Stimulated activated CD4-positive, alpha-beta T cell treated with anti-CD3 and anti-CD28 coated beads, Interleukin-4, amount 100 ng/mL, for 4 hours (primary cell): ENCODE data around the gene NEMF.
"Not testable (repeated sequence)": the region's sequence is repeated elsewhere in the genome, so short reads cannot be mapped to it uniquely, and the experiment has no call there.

Source experiments
- DNase-seq, 2 experiments: peaks; one replicate each; pipeline ENCODE4 v3.0.0-alpha.2; 2020

NEMF gene

GRCh38 chr14:49745191-49745590 lies 107.4 kb downstream of the NEMF start:
- no peak for DNase-seq

- not testable (repeated sequence) for DNase-seq
Observed at GRCh38 chr14:49735669-49736068, 116.9 kb downstream of the NEMF start.

DNA sequence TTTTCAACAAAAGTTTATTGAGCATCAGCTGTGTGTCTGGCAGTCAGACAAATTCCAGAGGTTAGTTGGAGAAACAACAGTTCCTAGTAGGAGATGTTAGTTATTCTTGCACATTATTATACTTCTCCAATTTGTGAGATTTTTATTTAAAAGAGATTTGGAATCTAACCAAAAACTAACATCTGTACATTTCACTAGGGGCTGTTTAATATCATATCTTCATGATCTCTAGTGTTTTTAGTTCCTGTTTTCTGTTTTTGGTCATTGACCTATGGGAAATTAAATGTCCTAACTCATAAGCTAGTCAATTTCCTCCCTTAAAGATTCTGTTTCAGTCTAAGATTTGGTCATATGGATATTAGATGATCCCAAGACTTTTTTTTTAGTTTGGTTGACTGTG lies 118.8 kb downstream of the NEMF start:
- DNase-seq, result no peak

DNA sequence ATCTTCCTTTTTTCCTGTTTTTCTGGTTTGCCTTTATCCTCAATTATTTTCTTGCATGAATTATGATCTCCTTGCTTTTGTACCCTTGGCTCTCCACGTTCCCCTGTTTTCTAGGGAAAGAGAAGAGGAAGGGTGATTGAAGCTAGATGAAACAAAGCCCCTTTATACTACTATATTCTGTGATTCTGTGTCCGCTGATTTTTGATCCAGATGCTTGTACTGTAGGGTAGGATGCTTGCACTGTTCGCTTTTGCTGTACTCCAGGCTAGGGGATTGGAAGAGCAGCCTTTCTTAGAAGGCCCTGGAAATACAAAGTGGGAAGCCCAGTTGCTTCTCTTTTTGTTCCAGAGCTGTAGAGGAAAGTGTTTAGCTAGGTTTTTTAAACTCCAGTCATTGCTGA lies 119.7 kb downstream of the NEMF start:
- DNase-seq, result no peak
